Mesenteric fat pad (tissue), 1 donor: ENCODE measurements around the gene BLTP3A. TPM values are rescaled to one million over a fixed set of nuclear protein-coding genes. Genes with fewer than 3 reads are reported as not detected.
"Not testable (repeated sequence)": the region's sequence is repeated elsewhere in the genome, so short reads cannot be mapped to it uniquely, and the experiment has no call there.

Experiments used
- DNase-seq: peaks from one replicate; pipeline ENCODE4 v3.0.0-alpha.2; 2020; ENCODE audit warnings: low spot score
- total RNA-seq: library from RNA; stranded (reverse); fragmentation: NEBNext Ultra II Directional; extraction: Animal tissue kit (Norgen Biotek cat#: 25700); gene quantifications from one replicate; pipeline ENCODE4 v1.2.1, GENCODE V29; 2021
- donor health status: DM: yes; HTN: yes; CAD: no.

BLTP3A gene
- total RNA-seq, 1 donor from 2014 or later: 25.5 TPM

DNA sequence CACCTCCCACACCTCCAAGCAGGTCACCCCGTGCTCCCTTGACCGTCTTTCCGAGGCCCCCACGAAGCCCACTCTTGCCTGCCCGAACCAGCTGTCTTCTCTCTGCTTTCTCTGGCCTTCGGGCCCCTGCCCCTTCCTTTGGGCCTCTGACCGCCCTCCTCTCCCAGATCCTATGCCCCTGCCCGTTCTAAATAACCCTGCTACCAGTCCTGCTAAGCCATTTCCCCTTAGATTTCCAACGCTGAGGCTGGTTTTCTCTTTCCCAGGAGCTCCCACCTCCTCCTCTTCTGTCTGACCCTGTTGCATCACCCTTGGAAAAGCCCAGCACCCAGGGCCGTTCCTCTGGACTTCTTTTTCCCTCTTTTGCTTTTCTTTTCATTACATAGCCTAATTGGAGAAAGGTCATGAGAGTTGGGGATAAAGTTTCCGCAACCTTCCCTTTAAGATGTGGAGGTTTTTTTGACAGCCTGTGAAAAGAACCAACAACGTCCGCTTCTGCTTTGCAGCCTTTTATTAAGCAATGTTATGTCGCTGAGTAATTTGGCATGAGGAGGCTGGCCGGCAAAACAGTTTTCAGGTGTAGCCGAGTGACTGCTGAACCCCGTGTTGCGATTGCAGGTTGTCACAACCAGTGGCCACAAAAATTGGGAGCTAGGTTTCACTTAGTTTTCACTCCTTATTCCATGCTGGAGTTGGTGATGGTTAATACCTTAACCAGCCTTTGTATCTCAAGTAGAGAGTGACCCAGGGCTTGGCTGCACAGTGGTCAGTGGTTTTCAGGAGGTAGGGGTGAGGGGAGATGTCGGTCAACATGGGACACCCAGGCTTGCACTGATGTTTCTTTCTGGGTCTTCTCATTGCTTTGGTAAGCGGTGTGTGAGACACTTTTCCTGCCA is 970 bp downstream of the BLTP3A start:
- no peak for DNase-seq

DNA sequence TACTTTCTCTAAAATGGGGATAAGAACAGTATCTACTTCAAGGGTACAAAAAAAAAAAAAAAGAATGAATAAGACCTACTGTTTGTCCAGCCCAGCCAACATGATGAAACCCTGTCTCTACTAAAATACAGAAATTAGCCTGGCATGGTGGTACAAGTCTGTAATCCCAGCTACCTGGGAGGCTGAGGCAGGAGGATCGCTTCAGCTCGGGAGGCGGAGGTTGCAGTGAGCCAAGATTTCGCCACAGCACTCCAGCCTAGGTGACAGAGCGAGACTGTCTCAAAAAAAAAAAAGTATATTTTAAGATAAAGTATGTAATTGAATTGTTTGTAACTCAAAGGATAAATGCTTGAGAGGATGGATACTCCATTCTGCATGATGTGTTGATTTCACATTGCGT is 2.0 kb downstream of the BLTP3A start:
- no peak for DNase-seq

DNA sequence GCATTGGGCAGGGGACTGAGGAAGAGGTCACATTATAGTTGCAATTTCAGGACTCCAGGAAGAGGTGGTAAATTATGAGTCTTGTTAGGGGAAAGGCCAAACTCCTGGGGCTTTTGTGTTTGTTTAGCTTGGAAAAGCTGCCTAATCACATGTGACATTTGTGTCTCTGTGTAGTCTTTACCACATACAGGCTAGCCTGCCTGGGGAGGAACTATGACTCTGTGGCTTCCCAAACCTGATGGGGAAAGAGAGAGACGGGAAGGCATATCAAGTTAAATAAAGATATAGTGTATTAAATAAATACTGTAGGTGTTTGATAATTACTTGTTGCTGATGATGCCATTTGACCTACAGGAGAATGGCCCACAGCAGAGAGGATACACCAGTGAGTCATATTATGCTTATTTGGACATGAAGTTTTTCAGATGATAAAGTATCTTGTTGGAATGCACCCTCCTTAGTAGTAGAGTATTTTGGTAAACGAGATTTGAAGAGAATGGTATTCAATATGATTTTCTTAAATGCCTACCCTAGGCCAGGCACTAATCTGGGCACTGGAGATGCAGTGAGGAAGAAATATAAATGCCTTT is 4.0 kb downstream of the BLTP3A start:
- DNase-seq: no peak

DNA sequence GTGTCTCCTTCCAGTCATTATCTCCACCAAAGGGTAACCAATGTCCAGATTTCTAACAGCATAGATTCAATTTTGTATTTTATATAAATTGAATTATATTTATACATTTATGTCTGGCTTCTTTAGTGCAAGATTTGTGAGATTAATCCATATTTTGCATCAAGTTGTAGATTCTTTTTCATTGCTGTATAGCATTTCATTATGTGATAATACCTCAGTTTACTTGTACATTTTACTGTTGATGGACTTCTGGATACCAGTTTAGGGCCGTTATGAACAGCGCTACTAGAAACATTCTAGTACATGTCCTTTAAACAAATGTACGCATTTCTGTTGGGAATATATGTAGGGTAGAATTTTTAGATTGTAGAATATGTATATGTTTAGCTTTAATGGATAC is 6.2 kb downstream of the BLTP3A start:
- DNase-seq: no peak

DNA sequence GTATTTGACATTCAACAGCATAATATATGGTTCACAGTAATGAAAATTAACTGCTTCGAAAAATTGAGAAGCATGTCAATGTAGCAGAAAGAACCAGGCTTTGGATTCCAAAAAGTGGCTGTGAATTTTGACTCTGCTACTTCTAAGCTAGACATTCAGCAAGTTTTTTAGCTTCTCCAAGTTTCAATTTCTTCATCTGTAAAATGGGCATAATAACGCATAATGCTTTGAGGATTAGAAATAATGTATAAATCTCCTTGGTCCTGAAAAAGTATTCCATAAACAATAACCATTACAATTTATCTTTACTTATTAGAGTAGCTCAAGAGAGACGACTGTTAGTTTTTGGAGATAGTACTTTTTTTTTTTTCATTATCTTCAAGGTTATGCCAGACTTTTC is 7.7 kb downstream of the BLTP3A start:
- DNase-seq: no peak

DNA sequence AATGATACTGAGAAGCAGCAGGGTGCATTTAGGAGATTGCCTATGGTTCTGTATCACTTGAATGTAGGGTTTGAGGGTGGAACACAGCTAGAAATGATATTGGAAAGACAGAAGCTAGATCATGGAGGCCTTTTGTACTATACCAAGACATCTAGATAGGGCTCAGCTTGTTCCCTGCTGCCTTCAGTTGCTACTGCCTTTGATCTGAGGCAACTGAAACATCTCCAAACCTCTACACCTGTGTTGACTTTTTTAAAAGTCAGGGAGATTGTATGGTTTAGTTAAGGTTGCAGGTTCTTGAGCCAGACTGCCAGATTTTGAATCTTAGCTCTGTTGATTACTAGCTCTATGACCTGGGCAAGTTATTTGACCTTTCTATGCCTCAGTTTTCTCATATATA is 12.7 kb downstream of the BLTP3A start:
- DNase-seq: no peak

DNA sequence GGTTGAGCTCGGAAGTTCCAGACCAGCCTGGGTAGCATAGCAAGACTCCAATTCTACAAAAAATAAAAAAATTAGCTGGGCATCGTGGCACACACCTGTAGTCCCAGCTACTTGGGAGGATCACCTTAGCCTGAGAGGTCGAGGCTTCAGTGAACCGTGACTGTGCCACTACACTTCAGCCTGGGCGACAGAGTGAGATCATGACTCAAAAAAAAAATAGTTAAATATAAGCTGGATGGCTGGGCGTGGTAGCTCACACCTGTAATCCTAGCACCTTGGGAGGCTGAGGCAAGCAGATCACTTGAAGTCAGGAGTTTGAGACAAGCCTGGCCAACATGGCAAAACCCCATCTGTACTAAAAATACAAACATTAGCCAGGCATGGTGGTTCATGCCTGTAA is 13.2 kb downstream of the BLTP3A start:
- DNase-seq: not testable (repeated sequence)

DNA sequence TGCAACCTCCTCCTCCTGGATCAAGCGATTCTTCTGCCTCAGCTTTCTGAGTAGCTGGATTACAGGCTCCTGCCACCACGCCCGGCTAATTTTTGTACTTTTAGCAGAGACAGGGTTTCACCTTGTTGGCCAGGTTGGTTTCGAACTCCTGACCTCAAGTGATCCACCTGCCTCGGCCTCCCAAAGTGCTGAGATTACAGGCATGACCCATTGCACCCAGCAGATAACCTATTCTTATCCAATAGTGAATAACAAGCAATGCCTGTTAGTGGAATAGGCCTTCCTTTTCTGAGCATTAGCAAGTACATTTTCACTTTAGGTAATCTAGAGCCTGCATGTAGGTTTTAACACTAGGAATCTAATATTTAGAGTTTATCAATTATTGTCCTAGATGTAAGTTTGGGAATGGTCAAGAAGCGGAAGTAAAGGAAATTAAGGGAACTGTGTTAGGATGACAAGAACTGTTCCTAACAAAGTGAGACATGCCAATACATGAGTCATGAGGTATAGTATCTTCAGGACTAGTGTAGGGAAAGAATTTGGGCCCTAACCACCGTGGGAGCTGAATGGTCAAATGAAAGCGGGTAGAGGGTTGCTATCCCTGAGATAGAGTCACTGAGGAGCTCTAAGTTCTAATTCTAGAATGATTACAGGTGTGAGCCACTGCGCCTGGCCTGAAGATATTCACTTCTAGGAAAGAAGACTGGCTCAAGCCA is 15.0 kb downstream of the BLTP3A start:
- no peak for DNase-seq

DNA sequence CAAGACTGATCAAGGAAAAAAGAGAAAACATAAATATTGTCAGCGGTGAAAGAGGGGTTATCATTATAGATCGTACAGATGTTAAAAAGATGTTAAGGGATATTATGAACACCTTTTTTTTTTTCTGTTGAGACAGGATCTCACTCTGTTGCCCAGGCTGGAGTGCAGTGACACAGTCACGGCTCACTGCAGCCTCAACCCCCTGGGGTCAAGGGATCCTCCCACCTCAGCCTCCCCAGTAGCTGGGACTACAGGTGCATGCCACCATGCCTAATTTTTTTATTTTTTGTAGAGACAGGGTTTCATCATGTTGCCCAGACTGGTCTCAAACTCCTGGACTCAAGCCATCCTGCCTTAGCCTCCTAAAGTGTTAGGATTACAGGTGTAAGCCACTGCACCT is 16.6 kb downstream of the BLTP3A start:
- DNase-seq: not testable (repeated sequence)

DNA sequence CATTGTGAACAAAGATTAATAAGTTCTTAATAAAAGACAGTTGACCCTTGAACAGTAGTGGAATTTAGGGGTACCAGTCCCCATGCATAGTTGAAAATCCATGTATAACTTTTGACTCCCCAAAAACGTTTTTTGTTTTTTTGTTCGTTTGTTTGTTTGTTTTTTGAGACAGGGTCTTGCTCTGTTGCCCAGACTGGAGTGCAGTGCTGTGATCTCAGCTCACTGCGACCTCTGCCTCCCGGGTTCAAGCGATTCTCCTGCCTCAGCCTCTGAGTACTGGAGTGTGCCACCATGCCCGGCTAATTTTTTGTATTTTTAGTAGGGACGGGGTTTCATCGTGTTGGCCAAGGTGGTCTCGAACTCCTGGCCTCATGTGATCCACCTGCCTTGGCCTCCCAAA is 17.5 kb downstream of the BLTP3A start:
- not testable (repeated sequence) for DNase-seq

DNA sequence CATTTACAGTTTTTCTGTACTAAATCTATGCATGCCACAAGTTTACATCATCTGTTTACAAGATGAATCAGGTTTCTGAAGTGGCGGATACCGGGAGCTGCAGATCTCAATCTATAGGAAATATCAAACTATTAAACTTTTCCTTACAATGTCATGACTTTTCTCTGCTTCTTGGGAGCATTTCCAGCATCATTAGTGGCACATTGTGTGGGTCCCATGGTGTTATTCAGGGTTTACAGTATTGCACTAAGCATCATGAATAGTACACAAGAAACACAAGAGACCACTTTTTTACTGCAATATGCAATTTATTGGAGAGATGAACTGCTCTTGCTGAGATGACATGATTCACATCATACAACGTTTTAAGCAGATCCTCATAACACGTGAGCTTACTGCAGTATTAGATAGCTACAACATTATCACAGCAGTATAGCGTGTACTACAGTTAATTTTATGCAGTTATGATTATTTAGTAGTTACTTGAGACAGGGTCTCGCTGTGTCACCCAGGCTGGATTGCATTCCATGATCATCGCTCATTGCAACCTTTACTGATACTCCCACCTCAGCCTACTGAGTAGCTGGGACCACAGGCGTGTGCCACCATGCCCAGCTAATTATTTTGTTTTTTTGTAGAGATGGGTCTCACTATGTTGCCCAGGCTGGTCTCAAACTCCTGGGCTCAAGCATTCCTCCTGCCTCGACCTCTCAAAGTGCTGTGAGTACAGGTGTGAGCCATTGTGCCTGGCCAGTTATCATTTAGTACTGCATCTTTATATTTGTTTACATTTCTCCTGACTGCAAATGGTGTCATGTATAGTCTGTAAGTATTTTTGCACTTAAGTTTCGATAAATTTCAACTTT is 18.4 kb downstream of the BLTP3A start:
- no peak for DNase-seq

DNA sequence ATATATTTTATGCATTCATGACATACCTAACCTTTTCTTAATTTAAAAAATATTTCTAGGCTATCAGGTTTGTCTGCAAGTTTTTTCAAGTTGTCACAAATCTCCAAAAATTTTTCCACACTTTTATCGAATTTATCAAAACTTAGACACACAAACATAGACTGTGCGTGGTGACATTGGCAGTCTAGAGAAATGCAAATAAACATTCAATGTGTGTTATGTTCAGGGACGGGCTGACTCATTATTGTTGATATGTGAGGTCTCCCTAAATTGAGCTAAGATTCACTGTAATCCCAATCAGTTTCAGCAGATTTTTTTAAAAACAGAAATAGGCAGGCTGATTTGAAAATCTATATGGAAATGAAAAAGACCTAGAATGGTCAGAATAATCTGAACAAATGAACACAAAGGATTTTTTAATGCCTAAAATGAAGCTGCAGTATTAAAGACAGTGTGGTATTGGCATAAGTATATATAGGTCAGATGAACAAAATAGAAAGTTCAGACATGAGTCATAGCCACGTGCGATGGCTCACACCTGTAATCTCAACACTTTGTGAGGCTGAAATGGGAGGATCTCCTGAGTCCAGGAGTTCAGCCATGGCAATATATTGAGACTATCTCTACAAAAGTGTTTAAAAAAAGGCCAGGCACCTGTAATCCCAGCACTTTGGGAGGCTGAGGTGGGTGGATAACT is 19.2 kb downstream of the BLTP3A start:
- DNase-seq: no peak

DNA sequence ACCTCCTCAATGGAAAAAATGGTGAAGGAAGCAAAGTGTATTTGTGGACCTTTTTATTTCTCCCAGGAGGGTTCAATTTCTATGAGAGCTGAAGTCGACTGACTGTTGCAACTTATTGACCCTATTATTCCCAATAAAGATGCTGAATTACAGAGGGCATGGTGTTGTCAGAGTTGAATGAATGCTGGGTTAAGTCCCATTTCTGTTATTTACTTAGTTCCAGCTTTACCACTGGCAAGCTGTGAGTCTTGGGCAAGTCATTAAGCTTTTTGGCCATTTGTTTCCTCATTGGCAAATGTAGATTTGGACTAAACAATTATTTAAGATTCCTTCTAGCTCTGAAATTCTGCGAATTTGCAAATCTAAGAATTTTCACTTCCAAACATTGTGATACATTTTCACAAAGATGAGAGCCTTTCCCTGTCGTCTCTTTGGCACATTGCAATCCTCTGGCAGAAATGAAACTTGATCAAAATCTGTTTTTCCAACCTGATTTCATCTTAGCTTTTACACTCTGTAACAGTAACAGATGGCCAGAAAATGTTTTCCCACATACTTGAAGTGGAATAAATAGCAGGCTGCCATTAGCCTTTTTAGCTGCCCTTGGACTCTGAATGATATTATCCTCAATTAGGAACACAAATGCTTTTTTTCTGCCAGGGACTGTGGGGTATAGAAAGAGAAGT is 21.3 kb downstream of the BLTP3A start:
- no peak for DNase-seq

DNA sequence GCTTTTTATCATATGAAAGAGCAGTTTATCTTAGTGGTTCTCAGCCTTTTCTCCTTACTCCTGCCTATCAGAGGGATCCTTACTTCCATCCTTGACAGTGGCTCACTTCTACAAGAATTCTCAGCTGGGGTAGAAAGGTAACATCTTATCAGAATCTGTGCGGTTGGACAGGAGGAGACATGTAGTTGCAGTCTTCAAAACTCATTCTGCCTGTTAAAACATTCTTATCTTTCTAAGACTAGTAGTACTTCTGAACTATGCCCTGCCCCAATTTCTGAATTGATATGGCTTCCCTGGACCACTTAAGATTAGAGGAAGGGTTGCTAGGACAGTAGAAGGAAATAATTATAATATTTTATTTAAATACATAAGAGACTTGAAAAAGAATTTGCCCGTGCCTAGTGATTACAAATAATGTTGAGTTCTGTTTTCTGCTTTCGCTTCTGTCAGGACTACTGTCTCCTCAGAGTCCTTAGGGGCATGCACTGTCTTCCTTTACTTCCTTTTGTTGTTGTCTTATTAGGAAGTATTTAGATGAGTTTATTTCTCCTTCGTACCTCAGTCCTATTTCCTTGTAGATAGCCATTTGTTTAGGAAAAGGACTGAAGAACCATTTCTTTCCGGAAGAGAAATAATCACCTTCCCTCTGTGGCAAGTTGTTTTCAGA is 24.9 kb downstream of the BLTP3A start:
- no peak for DNase-seq

DNA sequence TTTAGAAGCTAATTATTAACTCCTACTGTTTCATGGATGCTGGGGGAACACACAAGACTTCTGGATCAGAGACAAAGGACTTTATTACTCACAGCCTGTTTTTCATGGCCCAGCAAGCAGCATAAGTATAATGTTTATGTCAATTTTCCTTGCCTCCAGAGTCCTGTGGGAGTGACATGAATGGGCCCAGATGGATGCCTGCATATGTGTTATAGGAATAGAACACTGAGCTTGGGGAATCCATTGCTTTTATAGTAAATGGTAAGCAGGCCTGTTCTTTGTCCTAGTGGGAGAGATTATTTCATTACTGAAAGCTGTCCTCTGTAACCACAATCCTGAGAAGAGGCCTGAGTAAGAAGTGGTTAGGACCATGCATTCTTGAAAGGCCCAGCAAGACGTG is 25.6 kb downstream of the BLTP3A start:
- DNase-seq: no peak

DNA sequence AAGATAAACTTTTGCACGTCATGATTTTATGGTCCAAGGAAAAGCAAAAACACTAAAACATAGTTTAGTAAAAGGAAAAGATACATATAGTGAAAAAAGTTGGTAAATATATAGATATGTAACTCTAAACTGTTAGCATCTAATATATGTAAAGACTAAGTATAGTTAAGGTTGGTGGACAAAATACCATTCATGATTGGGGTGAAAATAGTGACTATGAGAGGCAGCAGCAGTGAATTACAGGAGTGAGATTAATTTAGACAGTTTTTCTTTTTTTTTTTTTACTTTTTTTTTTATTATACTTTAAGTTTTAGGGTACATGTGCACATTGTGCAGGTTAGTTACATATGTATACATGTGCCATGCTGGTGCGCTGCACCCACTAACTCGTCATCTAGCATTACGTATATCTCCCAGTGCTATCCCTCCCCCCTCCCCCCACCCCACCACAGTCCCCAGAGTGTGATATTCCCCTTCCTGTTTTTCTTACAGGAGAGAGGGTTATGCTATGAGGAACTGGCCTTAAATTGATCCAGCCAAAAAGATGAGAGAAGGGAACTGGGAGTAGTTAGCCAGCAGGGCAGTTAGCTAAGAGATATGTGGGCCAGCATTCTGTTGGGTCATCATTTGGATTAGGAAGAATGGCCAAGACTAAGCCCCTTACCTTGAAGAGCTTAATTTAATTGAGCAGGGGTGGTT is 27.1 kb downstream of the BLTP3A start:
- not testable (repeated sequence) for DNase-seq

DNA sequence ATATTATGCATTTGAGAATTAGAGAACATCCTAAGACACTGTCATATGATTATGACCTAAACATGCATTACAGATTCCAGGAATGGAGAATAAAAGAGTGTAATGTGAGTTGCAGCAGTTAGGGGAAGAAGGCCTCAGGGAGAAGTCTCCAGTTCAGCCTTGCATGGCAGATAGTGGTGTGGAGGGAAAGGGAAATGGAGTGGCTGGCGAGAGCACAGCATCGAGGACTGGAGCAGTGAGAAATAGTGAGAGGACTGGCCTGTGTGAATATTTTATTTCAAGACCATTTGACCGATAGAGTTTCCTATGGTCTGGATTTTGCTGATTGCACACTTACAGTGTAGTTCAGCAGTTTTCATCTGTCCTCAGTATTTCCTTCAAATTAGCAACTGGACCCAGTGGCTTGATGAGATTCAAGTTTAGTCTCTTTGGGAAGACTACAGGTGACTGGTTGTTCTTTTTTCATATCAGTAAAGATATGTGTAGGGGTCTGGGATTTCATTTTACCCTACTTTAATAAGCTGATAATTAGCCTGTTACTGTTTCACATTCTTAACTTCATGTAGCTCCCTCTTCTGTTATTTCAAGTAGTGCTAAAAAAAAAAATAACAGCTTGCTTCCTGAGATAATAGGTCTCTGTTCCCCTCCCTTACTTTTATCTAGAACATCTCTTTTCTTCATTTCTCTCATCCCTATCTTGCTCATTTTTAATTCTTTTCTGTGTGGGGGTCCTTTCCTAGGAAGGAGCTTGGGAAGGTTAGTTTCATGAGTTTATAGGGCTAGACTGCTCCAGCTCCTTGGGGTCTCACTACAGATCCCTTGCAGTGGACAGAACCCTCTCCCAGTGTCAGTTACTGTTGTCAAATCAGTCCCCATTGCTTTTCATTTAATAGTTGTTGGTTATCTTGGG is 27.9 kb downstream of the BLTP3A start:
- DNase-seq: no peak

DNA sequence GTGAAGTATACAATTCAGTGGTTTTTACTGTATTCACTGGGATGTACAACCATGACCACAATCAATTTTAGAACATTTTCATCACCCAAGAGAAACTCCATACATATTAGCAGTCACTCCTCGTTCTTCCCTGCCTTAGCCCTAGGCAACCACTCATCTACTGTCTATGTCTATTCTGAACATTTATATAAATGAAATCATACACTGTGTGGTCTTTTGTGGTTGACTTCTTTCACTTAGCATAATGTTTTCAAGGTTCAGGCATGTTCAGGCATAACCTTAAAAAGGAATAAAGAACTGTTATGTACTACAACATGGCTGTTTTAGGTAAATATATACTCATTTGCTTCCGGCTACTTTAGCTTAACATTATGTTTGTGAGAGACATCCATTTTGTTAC is 37.3 kb downstream of the BLTP3A start:
- no peak for DNase-seq
